SK-N-SH treated with all-trans-retinoic acid at 6 μM for 48 hours (cell line): Measurements from ENCODE around the gene SOX12.
A peak's percentile ranks its signal among the peaks of the same experiment; 100 is the strongest.

Source experiments
- ATAC-seq: fragments of 200-7000 bp; cut with Tn5 transposase; 3 replicates; pipeline ENCODE4 v1.9.1; 2020; ENCODE audit warnings: mild to moderate bottlenecking, moderate library complexity
- CREB5 ChIP-seq: fragments of 250-450 bp; sonication (Bioruptor Pico); IDR thresholded peaks from 2 replicates; pipeline ENCODE4 v1.5.1; 2020; ENCODE audit warnings: low read depth, mild to moderate bottlenecking, moderate library complexity
- CSDC2 ChIP-seq: fragments of 250-450 bp; sonication (Bioruptor Pico); IDR thresholded peaks from 2 replicates; pipeline ENCODE4 v1.5.0; 2020; ENCODE audit warnings: mild to moderate bottlenecking, moderate library complexity
- ESRRG ChIP-seq: fragments of 250-450 bp; sonication (Bioruptor Pico); IDR thresholded peaks from 2 replicates; pipeline ENCODE4 v1.6.1; 2021; ENCODE audit warnings: mild to moderate bottlenecking
- GLIS3 ChIP-seq: fragments of 250-450 bp; sonication (Bioruptor Pico); IDR thresholded peaks from 2 replicates; pipeline ENCODE4 v1.5.0; 2020; ENCODE audit warnings: mild to moderate bottlenecking, moderate library complexity
- OSR1 ChIP-seq: fragments of 250-450 bp; sonication (Bioruptor Pico); IDR thresholded peaks from 2 replicates; pipeline ENCODE4 v1.8.0; 2022; ENCODE audit warnings: moderate library complexity, mild to moderate bottlenecking, inconsistent platforms
- PATZ1 ChIP-seq: fragments of 250-450 bp; sonication (Bioruptor Pico); IDR thresholded peaks from 2 replicates; pipeline ENCODE4 v1.8.0; 2020; ENCODE audit warnings: mild to moderate bottlenecking, moderate library complexity, borderline replicate concordance
- POU6F1 ChIP-seq: fragments of 250-450 bp; sonication (Bioruptor Pico); IDR thresholded peaks from 2 replicates; pipeline ENCODE4 v1.8.0; 2021; ENCODE audit warnings: low read depth, mild to moderate bottlenecking, moderate library complexity, borderline replicate concordance
- PPARA ChIP-seq: fragments of 250-450 bp; sonication (Bioruptor Pico); IDR thresholded peaks from 2 replicates; pipeline ENCODE4 v1.5.0; 2020; ENCODE audit warnings: mild to moderate bottlenecking, borderline replicate concordance
- RARB ChIP-seq: fragments of 250-450 bp; sonication (Bioruptor Pico); IDR thresholded peaks from 2 replicates; pipeline ENCODE4 v1.8.0; 2021; ENCODE audit warnings: mild to moderate bottlenecking, moderate library complexity
- SNAI2 ChIP-seq: fragments of 250-450 bp; sonication (Bioruptor Pico); IDR thresholded peaks from 2 replicates; pipeline ENCODE4 v1.5.0; 2020; ENCODE audit warnings: mild to moderate bottlenecking, moderate library complexity
- TSHZ2 ChIP-seq: fragments of 250-450 bp; sonication (Bioruptor Pico); IDR thresholded peaks from 2 replicates; pipeline ENCODE4 v1.5.0; 2020; ENCODE audit warnings: mild to moderate bottlenecking, moderate library complexity
- ZFP3 ChIP-seq: fragments of 250-450 bp; sonication (Bioruptor Pico); IDR thresholded peaks from 2 replicates; pipeline ENCODE4 v1.5.0; 2020; ENCODE audit warnings: mild to moderate bottlenecking, moderate library complexity
- ZFP30 ChIP-seq: fragments of 450-650 bp; formaldehyde crosslinking; IDR thresholded peaks from 2 replicates; pipeline ENCODE4 v1.5.0; 2022; ENCODE audit warnings: mild to moderate bottlenecking, moderate library complexity
- ZNF70 ChIP-seq: fragments of 450-650 bp; formaldehyde crosslinking; IDR thresholded peaks from 2 replicates; pipeline ENCODE4 v1.5.0; 2020; ENCODE audit warnings: mild to moderate bottlenecking, moderate library complexity
- ZNF8 ChIP-seq: fragments of 450-650 bp; formaldehyde crosslinking; IDR thresholded peaks from 2 replicates; pipeline ENCODE4 v1.5.0; 2020; ENCODE audit warnings: mild to moderate bottlenecking, moderate library complexity

The SOX12 gene

GRCh38 chr20:327186-328026, 2.1 kb downstream of the SOX12 start:
- TF ChIP-seq ZNF70 (CRISPR knock-in tag) = no peak
- TF ChIP-seq PATZ1 (CRISPR knock-in tag) = peak; percentile 84
- no peak for TF ChIP-seq CREB5 (CRISPR knock-in tag)
- TF ChIP-seq RARB = no peak
- no peak for TF ChIP-seq CSDC2
- no peak for TF ChIP-seq ESRRG (CRISPR knock-in tag)
- ATAC-seq = peak; percentile 41

- no peak for ATAC-seq
- TF ChIP-seq ESRRG (CRISPR knock-in tag) = no peak
- no peak for TF ChIP-seq GLIS3 (CRISPR knock-in tag)
- TF ChIP-seq OSR1 (CRISPR knock-in tag) = no peak
- TF ChIP-seq RARB = no peak
- no peak for TF ChIP-seq CSDC2
- no peak for TF ChIP-seq ZFP3 (CRISPR knock-in tag)
- no peak for TF ChIP-seq ZNF70 (CRISPR knock-in tag)
Observed at GRCh38 chr20:328027-328974, 2.9 kb downstream of the SOX12 start.

- TF ChIP-seq TSHZ2 (CRISPR knock-in tag) = no peak
- TF ChIP-seq ZNF8 (CRISPR knock-in tag) = no peak
- no peak for TF ChIP-seq ZFP30 (CRISPR knock-in tag)
- no peak for TF ChIP-seq SNAI2 (CRISPR knock-in tag)
- no peak for TF ChIP-seq ZFP3 (CRISPR knock-in tag)
- TF ChIP-seq POU6F1 (CRISPR knock-in tag) = no peak
- TF ChIP-seq ESRRG (CRISPR knock-in tag) = no peak
- TF ChIP-seq PATZ1 (CRISPR knock-in tag) = no peak
- TF ChIP-seq CSDC2 = no peak
- TF ChIP-seq PPARA = no peak
- no peak for TF ChIP-seq RARB
- ATAC-seq = no peak
Observed at GRCh38 chr20:328975-329695, 3.8 kb downstream of the SOX12 start.
